Muscle of arm (tissue), 12 donors: Measurements from ENCODE around the gene AQP5. TPM values are rescaled to one million over a fixed set of nuclear protein-coding genes. Genes with fewer than 3 reads are reported as not detected.

Experiments used
- DNase-seq: peaks from one replicate; pipeline ENCODE4 v3.0.0-alpha.2; 2013
- polyA plus RNA-seq, 12 donors: library from polyadenylated mRNA; unstranded; fragments of 120-200 nt; gene quantifications; one replicate each; pipeline ENCODE4 v1.2.1, GENCODE V29; 2013; ENCODE audit not compliant: insufficient read length in 12 of 12

The AQP5 gene
- polyA plus RNA-seq, 12 donors: 0.33 to 0.93 (median 0.55) TPM; not detected in 2

DNA sequence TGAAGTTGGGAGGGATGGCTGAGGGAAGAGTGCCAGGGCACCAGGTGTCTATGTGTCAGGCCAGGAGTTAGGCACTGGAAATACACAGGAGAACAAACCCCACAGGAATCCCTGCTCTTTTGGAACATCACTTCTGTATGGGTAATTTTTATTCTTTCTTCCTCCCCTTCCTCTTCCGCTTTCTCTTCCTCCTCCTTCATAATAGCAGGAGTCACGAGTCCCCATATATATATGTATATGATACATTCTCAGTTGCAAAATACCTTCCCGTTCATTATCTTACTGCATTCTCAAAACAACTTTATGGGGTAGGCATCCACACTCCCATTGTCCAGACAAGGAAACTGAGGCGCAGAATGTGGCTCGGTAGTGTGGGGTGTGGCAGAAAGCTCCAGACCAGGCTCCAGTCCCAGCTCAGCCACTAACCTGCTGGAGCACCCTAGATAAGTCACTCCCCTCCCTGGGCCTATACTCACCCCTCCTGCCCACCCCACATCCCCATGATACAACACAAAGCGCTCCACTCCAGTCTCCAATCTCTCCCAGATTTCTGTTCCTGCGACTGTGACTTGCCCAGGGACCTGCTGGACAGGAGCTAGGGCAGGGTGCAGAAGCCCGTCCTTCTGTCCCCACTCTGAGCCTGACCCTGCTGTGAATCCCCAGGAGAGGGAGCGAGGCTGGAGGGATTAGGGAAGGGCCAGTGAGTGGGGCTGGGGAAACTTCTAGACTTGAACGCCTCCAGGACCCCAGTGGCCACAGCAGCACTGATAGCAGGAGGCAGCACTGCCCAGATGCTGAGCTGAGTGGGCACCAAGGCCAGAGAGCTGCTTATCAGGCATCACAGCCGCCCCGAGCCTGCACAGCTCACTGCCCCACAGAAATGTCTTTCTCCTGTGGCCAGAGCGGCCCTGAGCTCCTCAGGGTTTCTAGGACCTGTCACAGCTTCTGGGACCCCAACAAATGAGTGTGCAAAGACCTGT, 12.5 kb upstream of the AQP5 start:
- DNase-seq: no peak

DNA sequence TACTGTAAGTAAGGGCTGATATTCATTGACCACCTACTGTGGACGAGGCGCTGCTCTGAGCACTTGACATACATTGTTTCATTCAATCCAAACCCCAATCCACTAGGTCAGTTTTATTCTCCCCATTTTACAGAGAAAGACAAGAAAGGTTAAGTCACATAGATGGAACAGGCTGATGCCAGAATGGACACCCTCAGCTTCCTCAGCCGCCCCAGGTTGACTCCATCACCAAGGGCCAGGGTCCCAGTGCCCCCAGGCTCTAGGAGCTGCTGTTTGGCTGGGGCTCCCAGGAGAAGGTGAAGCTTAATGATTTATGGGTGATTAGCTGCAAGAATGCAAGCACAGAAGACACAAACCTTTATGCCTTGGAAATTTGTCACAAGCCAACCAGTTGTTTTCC, 11.8 kb upstream of the AQP5 start:
- DNase-seq: no peak

DNA sequence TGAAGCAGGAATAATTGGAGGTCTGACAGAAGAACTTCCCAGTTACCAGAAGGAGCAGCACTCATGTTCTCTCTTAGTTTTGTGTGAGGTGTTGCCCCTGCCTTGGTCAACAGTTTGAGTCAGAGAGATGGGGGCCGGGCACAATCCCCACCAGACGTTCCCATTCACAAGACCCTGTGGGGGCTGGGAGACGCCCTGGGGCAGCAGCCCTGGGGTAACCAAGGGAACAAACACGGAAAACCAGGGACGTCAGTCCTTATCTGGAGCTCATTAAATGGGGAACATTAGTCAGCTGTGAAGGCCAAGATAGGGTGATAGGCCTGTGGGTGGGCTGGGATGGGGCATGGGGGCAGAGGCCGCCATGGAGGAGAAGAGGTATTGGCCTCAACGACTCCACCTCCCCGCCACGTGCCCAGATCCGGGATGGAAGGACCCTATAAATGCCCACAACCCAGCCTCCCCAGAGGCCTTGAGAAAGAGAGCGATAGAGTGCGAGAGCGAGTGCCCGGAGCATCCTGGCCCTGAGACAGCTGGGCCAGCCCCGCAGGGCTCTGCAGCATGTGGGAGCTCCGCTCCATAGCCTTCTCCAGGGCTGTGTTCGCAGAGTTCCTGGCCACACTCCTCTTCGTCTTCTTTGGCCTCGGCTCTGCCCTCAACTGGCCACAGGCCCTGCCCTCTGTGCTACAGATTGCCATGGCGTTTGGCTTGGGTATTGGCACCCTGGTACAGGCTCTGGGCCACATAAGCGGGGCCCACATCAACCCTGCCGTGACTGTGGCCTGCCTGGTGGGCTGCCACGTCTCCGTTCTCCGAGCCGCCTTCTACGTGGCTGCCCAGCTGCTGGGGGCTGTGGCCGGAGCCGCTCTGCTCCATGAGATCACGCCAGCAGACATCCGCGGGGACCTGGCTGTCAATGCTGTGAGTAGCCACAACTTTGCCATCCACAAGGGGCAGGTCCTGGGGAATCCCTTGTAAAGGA, 11.1 kb upstream of the AQP5 start, which contains the start of gene AQP2:
Gene AQP2, plus strand, starts transcription at position 465 of the 979 bp plus-strand sequence. Its CDS starts 94 bp downstream, at position 559.
- no peak for DNase-seq

DNA sequence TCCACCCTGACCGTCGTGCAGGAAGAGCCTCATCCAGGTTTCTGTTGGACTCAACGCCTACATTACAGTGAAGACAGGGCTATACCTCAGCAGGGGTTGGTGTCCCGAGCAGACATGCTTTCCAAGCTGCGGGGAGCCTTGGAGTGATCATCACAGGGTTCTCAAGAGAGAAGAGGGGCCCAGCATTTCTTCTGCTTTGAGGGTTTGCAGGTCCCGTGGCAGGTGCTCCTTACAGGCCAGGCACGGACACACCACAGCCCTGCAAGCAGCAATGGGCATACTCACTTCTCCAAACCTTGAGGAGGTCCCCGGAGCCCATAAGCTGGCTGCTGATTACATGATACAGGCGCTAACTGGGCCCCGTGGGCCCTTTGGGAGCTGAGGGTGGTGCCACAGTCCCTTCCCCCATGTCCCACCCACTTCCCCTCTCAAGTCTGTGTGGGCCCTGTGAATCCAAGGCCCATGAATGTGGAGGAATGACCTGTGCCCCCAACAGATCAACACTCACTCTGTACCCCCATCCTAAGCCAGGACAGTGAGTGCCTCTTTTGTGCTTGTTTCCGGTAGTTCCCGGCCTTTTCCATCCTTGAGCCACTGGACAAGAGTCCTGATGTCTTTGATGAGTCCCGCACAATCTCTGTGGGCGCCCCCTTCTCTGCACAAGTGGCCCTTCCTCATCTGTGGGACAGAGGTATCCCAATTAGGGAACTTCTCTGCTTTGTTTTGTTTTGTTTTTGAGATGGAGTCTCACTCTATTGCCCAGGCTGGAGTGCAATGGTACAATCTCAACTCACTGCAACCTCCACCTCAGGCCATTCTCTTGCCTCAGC, 10.0 kb upstream of the AQP5 start:
- no peak for DNase-seq

DNA sequence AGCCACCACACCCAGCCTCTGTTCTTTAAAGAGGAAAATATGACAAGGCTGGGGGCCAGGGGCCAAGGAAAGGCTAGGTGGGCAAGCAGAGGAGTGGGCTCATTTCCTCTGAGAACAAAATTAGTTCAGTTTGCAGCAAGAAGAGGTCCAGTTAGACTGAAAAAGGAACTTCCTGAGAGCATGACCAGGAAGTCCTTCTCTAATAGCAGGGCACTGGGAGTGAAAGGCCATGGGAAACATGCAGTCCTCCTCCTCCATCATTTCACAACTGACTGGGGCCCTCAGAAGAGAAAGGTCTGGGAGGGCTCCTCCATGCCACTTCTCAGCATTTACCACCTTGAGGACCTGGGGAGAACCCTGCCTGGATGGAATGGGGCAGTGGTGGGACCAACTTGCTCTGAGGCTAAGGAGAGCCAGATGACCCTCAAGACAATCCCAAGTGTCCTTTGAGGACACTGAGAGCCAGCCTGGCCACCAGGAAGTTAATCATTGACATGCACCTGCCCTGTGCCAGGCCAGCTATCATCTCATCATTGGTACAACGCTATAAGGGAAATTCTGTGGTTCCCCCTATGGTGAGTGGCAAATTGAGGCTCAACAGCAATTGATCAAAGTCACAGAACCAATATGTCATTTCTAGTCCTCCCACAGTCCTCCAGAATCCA, 9.1 kb upstream of the AQP5 start:
- no peak for DNase-seq

DNA sequence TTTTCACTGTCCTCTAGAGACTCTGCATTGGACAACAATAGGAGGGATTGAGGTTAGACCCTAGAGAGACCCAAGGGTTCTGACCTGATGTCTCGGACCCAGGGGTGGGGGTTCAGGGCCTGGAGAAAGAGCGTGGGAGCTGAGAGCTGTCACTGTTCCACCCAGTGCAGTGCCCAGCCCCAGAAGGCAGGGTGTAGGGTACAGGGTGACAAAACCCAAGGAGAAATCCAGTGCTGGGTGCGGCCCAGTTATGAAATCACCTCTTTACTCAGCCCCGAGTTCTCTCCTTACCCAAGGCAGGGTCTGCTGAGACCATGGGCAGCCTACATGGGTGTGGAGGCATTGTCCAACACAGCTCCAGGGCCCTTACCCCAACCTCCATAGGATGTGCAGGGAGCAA, 8.5 kb upstream of the AQP5 start:
- no peak for DNase-seq

DNA sequence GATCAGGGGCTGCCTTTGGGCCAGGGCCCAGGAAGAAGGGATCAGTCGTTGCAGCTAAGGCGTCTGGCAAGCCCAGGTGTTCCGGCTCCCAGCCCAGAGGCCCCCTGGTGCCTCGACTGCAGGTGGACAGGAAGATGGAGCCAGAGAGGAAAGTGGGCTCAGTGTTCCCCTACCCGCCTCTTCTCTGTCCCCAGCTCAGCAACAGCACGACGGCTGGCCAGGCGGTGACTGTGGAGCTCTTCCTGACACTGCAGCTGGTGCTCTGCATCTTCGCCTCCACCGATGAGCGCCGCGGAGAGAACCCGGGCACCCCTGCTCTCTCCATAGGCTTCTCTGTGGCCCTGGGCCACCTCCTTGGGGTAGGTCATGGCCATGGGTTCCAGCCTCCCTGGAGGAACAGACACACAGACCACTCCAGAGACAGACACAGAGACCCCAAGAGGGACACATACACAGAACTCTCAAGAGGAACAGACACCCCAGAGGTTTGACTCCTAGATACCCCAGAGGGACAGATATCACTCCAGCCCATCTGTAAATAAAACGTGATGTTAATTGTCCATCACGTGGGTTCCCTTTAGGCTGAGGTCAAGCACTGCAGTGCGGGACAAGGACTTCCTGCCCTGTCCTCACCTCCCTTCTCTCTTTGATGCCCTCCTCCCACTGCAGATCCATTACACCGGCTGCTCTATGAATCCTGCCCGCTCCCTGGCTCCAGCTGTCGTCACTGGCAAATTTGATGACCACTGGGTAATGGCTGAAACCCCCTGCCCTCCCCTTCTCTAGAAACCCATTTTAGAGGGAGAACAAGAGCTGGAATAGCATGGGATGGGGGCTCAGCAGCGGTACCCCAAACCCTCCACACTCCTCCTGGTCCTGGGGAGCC, 7.5 kb upstream of the AQP5 start:
- DNase-seq: no peak

DNA sequence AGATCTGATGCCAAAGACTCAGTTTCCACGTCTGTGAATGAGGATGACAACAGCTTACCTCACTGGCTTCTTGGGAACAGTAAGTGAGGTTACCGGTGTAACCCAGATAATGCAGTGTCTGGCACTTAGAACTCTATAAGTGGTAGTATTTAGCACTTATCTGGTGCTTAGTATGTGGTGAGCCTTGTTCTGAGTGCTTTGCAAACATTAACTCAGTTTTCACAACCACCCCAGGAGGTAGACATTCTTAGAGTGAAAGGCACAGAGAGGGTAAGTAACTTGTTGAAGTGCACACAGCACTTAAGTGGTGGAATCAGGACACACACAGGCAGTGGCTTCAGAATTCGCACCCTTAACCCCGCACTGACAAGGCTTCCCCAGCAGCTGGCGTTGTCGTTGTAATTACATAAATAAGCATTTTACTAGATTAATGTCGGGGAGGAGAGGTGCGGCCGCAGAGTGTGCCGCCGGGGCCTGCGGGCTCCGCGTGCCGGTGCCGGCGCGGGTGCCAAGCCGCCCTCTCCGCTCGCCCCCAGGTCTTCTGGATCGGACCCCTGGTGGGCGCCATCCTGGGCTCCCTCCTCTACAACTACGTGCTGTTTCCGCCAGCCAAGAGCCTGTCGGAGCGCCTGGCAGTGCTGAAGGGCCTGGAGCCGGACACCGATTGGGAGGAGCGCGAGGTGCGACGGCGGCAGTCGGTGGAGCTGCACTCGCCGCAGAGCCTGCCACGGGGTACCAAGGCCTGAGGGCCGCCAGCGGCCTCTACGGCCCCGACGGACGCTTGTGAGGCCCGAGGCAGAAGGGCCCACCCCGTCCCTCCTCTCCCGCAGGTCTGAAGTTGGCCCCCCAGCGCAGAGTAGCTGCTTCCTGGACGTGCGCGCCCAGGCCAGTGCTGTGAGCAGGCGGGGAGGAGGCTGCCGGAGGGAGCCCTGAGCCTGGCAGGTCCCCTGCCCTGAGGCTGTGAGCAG, 6.5 kb upstream of the AQP5 start:
- DNase-seq: no peak

DNA sequence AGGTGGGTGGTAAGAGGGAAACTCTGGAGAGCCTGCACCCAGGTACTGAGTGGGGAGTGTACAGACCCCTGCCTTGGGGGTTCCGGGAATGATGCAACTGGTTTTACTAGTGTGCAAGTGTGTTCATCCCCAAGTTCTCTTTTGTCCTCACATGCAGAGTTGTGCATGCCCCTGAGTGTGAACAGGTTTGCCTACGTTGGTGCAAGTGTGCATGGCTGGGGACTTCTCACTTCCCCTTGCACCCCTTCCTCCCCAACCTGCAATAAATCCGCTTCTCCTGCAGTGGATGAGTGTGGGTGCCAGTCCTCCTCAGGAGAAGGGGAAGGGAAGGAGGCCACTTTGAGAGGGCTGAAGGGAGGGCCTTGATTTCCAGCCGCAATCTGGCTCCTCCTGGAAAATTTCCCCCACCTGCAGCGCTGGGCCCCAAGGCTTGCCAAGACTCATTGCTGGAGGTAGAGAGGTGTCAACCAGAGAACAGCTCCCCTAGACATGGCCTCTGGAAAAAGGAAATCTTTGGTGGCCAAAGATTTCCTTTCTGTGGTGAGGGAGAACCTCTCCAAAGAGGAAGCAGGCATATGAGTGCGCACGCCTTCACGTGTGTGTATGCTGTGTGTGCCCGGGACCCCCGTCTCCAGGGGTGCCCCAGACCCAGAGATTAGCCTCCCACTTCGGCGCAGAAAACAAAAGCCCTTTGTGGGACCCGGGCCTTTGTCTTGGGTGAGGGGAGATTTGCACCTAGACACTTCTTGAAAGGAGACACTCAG, 5.6 kb upstream of the AQP5 start:
- DNase-seq: no peak

DNA sequence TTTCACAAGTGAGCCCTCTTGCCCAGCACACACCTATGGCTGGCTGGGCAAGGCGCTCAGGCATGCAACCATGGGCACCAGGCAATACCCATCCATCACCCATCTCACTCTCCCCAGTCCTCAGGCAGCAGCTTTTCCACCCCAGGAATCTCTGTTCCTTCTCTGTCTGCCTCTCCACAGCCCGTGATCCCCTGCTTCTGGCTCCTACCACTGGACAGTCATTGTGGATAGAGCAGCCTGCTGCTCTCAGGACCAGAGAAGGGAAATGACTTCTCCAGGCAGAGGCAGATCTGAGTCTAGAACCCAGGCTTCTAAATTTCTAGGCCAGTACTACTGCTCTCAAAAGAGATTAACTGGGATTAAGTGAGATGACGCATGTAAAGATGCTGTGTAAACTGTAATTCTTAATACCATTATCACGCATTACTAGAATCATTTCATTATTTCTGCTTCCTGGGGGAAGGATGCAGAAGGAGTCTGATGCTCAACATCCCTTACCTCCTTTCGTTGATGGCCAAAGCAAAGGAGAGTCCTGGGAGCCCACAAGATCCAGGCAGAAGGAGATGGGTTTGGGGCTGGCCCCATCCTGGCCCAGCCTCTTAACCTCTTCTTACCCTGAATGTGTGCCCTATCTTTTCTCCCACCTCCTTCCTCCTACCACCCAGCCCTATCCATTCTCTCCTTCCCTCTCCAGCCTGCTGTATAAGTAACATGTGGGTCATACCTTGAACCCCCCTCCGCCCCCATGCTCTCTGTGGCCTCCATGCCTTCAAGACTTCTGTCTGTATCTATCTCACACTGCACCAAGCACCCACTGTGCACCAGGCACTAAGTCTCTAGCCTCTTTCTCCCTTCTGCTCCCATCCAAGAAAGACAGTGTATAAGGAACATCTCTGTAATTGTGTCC, 4.8 kb upstream of the AQP5 start:
- DNase-seq: no peak

DNA sequence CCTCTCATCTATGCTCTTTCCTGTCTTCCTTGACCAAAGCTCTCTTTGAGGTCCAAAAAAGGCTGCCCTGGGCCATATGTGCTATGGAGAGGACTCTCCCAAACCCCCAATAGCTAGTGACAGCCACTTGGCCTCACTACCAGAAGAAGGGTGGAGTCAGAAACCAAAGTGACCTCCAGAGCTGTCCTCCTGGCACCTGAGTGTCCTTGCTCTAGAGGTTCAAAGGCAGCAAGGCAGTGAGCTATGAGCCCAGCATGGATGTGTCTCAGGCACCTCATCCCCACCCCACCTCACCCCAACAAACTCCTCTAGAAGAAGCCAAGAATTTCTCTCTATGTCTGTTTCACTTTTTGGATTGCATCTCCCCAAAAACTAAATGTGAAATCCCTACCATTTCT, 4.1 kb upstream of the AQP5 start:
- no peak for DNase-seq

DNA sequence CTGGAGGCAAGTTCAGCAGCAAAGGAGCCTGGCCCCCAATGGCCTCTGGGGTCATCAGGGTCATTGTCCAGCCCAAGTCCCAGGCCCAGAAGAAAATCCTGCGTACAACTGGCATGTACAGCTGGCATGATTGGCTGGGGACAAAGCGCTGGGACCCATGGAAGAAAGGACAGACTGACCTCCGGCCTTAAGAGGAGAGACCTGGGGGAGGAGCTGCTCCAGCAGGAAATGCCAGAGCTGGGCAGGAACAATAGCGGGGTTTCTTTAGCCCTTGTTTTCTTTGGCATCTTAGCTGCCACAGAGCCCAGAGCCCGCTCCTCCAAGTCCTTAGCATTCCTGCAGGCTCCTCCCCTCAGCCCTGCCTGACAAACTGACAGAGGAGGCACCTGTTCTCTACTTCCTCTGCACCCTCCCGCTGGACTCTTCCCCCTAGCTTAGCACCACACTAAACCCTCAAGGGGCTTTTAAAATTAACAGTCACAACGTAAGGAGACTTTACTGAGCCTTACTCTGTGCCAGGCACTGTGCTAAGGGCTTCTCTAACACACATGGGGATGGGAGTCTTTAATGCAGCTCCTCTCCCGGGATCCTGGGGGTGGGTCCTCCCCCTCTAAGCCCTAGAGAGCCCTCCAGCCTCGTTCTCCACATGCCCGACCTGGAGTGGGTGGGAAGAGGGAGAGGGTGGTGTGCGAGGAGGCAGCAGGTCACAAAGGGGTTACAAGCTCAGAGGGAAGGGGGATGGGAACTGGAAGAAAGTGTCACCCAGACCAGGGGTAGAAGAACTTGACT, 1.8 kb upstream of the AQP5 start:
- no peak for DNase-seq

DNA sequence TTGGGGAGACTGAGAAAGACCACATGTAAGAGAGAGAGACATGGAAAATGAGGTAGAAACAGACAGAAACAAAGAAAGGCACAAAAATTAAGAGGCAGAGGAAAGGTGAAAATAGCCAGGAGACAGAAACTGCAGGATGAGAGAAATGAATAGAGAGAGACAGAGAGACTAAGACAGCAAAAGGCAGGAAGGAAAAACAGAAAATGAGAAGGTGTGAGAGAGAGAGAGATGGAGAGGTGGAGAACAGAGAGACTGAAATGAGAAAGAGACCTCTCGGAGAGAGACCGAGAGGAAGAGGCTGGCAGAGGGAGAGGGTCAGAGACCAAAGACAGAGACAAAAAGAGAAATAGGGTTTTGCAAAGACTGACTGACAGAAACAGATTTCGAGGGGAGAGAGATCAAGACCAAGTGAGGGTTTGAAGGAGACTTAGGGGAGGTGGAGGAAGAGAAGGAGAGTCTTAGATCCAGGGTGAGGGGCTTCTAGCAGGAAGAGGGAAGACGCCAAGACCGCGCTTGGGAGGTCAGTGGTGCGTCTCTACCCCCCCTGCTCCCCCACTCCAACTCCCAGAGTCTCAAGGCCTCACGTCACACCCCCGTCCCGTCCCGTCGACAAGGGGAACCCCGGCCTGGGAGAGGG, 1.1 kb upstream of the AQP5 start:
- DNase-seq: no peak

DNA sequence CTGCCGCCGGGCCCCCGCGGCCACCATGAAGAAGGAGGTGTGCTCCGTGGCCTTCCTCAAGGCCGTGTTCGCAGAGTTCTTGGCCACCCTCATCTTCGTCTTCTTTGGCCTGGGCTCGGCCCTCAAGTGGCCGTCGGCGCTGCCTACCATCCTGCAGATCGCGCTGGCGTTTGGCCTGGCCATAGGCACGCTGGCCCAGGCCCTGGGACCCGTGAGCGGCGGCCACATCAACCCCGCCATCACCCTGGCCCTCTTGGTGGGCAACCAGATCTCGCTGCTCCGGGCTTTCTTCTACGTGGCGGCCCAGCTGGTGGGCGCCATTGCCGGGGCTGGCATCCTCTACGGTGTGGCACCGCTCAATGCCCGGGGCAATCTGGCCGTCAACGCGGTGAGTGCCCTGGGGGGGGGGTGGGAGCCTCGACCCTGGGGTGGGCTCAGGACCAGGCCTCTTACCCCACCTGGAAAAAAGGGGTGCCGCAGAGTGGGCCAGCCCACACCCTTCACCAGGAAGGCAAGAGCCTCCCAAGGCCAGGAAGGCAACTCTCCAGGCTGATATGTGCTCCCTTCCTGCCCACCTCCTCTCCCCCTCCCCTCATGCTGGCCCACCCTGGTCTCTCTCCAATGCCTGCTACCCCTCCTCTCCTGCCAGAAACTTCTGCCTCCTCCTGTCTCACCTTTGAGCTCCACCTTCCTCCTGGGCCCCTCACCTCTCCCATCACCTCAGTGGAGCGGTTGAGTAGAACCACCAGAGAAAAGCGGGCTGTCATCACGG, 507 bp downstream of the AQP5 start:
- no peak for DNase-seq
